ENCODE measurements around the gene SNX19. TPM values are rescaled to one million over a fixed set of nuclear protein-coding genes. Genes with fewer than 3 reads are reported as not detected.
"Not testable (repeated sequence)": the region's sequence is repeated elsewhere in the genome, so short reads cannot be mapped to it uniquely, and the experiment has no call there.

The SNX19 gene, protein sequence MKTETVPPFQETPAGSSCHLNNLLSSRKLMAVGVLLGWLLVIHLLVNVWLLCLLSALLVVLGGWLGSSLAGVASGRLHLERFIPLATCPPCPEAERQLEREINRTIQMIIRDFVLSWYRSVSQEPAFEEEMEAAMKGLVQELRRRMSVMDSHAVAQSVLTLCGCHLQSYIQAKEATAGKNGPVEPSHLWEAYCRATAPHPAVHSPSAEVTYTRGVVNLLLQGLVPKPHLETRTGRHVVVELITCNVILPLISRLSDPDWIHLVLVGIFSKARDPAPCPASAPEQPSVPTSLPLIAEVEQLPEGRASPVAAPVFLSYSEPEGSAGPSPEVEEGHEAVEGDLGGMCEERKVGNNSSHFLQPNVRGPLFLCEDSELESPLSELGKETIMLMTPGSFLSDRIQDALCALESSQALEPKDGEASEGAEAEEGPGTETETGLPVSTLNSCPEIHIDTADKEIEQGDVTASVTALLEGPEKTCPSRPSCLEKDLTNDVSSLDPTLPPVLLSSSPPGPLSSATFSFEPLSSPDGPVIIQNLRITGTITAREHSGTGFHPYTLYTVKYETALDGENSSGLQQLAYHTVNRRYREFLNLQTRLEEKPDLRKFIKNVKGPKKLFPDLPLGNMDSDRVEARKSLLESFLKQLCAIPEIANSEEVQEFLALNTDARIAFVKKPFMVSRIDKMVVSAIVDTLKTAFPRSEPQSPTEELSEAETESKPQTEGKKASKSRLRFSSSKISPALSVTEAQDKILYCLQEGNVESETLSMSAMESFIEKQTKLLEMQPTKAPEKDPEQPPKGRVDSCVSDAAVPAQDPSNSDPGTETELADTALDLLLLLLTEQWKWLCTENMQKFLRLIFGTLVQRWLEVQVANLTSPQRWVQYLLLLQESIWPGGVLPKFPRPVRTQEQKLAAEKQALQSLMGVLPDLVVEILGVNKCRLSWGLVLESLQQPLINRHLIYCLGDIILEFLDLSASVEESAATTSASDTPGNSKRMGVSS
- 48.7 and 52.9 TPM in 2 replicates for total RNA-seq

DNA sequence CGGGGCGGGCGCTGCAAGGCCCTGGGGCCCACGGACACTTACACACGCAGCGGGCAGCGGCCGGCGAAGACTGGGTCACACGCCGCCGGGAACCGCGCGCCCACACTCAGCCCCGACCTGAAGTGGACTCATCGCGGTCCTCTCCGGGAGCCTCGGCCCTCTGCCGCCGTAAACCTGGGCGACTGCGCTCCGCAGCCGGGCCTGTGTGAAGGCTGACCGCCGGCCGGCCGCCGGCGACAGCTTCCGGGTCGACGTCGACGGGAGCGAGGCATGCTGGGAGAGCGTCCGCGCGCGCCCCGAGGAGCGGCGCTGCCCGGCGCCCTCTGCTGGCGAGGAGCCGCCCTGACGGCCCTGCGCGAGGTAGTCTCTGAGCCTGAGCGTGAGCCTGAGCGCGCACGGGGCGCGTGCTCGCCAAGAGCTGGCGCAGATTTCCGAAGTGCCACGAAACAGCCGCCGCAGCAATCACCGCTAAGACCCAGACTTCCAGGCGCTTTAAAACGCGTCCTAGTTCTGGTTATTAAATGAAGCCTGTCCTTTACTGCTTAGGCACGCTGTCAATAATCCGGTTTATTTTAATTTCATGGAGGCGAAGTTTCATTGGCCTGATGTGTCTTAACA is at the start of gene SNX19:
SNX19 (minus strand) TSS at position 242 of the 618 bp plus-strand sequence. CDS start 540 bp downstream, outside the sequence.
- intact Hi-C loops (cut with micrococcal nuclease), result loop anchor here (2.0 kb wide), 2 partner anchors 602 to 916 kb away; partner anchors contain the start of gene ZBTB44
- H3K9me3 Mint-ChIP-seq, result no peaks in the 10 kb centered on the region
- H3K4me1 Mint-ChIP-seq, result peaks cover 27% of the 10 kb centered on the region
- H3K27me3 Mint-ChIP-seq, result peaks cover 9% of the 10 kb centered on the region
- H3K36me3 Mint-ChIP-seq (ENCODE audit: low read depth), result peaks cover 29% of the 10 kb centered on the region
- H3K27ac Mint-ChIP-seq, result peak within 1 kb of the TSS; percentile 78
- peak; percentile 98 for DNase-seq
- H3K4me3 Mint-ChIP-seq, result peak within 1 kb of the TSS; percentile 84

DNA sequence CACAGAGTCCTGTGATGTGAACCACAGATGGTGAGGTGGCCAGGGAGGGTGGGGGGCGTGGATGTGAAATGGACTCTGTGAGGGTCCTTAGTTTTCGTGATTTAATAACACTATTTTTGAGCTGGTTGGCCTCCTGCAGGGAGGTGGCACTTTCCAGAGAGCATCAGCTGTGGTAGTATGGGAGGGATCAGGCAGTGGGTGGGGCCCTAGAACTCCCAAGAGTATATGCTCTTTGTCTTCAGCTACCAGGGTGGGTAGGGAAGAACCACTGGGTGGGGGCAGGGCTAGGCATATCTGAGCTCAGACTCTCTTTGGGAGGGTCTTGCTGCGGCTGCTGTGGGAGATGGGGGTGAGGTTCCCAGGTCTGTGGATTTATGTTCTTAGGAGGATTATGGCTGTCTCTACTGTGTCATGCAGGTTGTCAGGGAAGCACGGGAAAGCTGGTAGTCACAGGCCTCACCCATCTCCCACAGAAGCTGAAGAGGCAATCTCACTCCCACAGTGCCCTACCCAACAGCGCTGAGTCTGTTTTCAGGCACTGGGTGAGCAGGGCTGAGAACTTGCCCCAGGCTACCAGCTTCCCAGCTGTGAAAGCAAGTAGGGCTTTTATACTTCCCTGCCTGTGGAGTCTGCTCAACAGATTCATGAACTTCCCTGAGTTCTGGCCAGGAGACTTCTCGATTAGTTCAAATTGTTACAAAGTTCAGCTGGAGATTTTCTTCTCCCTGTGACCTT is 47.9 kb upstream of the SNX19 start:
- H3K9me3 Mint-ChIP-seq, result peaks cover 6% of the 10 kb centered on the region
- no peaks in the 10 kb centered on the region for H3K36me3 Mint-ChIP-seq (ENCODE audit: low read depth)
- peaks cover 9% of the 10 kb centered on the region for H3K27me3 Mint-ChIP-seq
- H3K4me1 Mint-ChIP-seq, result no peaks in the 10 kb centered on the region
- no peak overlapping the region for H3K4me3 Mint-ChIP-seq
- intact Hi-C loops (cut with micrococcal nuclease), result no loop called here
- no peak for DNase-seq
- H3K27ac Mint-ChIP-seq, result no peak overlapping the region

DNA sequence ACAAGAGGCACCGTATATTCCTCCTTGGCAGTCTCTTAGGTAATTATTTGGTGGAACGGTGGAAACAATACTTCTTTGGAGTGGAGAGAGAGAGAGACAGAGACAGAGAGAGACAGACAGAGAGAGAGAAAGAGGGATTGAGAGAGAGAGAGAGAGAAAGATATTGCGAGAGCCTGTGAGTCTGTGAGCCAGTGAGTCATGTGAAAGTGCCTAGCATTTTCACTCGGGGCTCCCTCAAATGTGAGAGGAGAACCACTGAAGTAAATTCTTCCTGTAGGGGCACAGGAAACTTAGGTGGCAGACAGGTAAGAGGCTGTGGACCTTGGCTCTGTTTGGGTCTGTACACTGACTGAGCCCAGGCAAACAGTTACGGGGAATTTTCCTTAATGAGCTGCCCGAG is 31.6 kb upstream of the SNX19 start:
- Mint-ChIP-seq H3K27ac (no peak overlapping the region), H3K9me3 (peaks cover under 1% of the 10 kb centered on the region), H3K36me3 (ENCODE audit: low read depth) (no peaks in the 10 kb centered on the region), H3K4me1 (peaks cover 9% of the 10 kb centered on the region), H3K27me3 (no peaks in the 10 kb centered on the region), H3K4me3 (no peak overlapping the region)
- intact Hi-C loops (cut with micrococcal nuclease), result no loop called here
- DNase-seq, result peak; percentile 34

DNA sequence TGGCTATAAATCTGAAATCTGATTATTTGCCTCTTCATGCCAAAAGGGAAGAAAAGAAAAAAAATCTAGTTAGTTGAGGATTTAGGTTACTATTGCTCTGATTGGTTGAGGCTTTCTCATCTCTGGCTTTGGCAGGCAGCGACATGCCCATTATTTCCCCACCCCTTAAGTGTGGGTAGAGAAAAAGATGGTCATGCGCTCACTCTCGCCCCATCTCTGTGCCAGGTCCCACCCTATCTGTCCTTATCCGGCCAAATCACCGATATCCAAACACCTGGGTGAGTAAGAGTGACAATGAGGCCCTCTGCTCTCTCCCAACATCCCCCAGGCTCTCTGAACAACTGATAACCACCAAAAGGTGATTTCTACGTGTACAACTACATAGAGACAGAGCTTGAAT is 31.2 kb upstream of the SNX19 start:
- DNase-seq, result peak; percentile 11
- H3K4me3 Mint-ChIP-seq, result no peak overlapping the region
- intact Hi-C loops (cut with micrococcal nuclease), result no loop called here
- no peaks in the 10 kb centered on the region for H3K36me3 Mint-ChIP-seq (ENCODE audit: low read depth)
- peaks cover 9% of the 10 kb centered on the region for H3K4me1 Mint-ChIP-seq
- no peaks in the 10 kb centered on the region for H3K9me3 Mint-ChIP-seq
- H3K27me3 Mint-ChIP-seq, result no peaks in the 10 kb centered on the region
- H3K27ac Mint-ChIP-seq, result no peak overlapping the region

DNA sequence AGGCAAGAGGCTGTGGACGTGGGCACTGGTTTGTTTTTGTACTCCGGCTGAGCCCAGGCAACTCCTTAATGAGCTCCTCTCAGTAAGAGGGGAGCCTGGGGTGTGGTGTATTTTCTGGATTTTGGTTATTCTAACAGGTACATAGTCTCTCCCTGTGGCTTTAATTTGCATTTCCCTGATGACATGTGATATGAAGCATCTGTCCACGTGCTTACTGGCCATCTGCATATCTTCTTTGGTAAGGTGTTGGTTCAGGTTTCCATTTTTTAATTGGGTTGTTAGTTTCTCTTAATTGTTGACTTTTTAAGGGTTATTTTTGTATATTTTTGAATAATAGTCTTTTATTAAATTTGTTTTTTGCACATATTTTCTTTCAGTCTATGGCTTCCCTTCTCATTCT is 30.8 kb upstream of the SNX19 start:
- Mint-ChIP-seq H3K4me1 (peaks cover 9% of the 10 kb centered on the region), H3K36me3 (ENCODE audit: low read depth) (no peaks in the 10 kb centered on the region), H3K9me3 (no peaks in the 10 kb centered on the region), H3K27ac (no peak overlapping the region), H3K4me3 (no peak overlapping the region), H3K27me3 (no peaks in the 10 kb centered on the region)
- intact Hi-C loops (cut with micrococcal nuclease), result no loop called here
- no peak for DNase-seq

DNA sequence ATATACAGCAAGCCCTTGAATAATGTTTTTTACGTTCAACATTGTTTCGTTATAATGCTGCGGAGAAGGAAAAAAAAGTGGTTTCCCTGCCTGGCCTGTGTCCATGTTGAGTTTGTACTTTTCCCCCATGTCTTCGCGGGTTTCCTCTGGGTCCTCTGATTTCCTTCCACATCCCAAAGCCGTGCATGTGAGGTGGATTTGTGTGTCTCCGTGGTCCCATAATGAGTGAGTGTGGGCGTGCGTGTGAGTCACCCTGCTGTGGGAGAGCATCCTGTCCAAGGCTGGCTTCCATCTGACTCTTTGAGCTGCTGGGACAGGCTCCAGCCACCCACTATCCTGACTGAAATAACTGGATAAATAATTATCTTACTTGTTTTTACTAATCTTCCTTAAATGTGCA is 29.6 kb upstream of the SNX19 start:
- H3K4me3 Mint-ChIP-seq, result no peak overlapping the region
- H3K4me1 Mint-ChIP-seq, result peaks cover 9% of the 10 kb centered on the region
- intact Hi-C loops (cut with micrococcal nuclease), result no loop called here
- H3K36me3 Mint-ChIP-seq (ENCODE audit: low read depth), result no peaks in the 10 kb centered on the region
- H3K9me3 Mint-ChIP-seq, result no peaks in the 10 kb centered on the region
- H3K27me3 Mint-ChIP-seq, result no peaks in the 10 kb centered on the region
- DNase-seq, result peak; percentile 28
- H3K27ac Mint-ChIP-seq, result no peak overlapping the region

DNA sequence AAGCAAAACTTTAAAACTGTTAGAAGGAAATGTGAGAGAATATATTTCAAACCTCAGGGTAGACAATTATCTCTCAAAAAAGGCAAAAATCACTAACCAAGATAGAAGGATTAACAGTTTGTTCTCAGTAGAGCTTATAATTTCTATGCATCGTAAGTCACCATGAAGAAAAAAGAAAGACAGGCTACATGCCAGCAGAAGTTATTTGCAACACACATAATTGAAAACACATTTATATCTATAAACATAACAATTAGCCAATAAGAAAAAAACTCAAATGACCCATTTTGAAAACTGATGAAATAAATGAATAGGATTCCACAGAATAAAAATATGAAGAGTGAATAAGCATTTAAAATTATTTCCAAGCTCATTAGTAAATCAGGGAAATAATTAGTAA is 24.4 kb upstream of the SNX19 start:
- Mint-ChIP-seq H3K27ac (no peak overlapping the region), H3K4me3 (no peak overlapping the region), H3K4me1 (no peaks in the 10 kb centered on the region), H3K36me3 (ENCODE audit: low read depth) (no peaks in the 10 kb centered on the region), H3K9me3 (no peaks in the 10 kb centered on the region), H3K27me3 (peaks cover 10% of the 10 kb centered on the region)
- DNase-seq, result no peak
- intact Hi-C loops (cut with micrococcal nuclease), result no loop called here

DNA sequence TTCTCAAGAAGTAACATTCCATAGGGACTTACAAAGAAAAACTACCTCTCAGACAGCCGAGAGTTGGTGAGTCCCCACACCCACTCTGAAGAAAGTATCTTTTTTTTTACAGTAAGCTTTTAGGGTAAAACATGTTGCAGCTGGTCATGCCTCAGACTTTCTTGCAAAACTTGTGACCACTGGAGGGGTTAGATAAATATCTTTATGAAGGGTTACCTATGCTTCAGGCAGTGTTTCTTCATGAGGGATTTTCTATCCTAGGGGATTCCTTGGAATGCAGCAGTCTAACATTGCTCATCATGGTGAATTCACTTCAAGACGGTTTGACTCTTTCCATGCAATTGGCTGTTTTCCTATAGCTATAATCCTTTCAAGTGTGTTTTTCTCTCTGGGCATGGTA is 20.8 kb upstream of the SNX19 start:
- Mint-ChIP-seq H3K4me1 (no peaks in the 10 kb centered on the region), H3K27ac (no peak overlapping the region), H3K27me3 (peaks cover 10% of the 10 kb centered on the region), H3K4me3 (no peak overlapping the region), H3K9me3 (no peaks in the 10 kb centered on the region), H3K36me3 (ENCODE audit: low read depth) (no peaks in the 10 kb centered on the region)
- intact Hi-C loops (cut with micrococcal nuclease), result no loop called here
- DNase-seq, result peak; percentile 19

DNA sequence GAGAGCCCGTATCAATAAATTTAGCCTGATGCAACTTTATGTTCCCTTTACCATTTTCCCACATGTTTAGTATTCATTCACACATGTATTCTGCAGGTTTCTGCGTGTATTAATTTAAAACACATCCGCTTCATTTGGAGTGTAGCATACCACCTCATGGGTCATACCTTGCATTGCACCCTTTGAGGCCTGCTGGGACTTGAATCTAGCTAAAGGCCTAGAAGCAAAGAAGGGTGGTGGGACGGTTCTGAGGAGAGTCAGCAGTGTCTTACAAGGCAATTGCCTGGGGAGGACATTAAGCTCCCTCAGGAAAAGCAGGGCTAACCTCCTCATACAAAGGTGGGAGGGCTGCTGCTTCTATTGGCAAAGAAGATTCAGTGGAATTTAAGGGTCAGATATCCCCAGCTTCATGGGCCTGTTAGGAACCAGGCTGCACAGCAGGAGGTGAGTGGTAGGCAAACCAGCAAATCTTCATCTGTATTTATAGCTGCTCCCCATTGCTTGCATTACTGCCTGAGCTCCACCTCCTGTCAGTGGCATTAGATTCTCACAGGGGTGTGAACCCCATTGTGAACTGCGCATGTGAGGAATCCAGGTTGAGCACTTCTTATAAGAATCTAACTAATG is 15.9 kb upstream of the SNX19 start:
- H3K36me3 Mint-ChIP-seq (ENCODE audit: low read depth), result no peaks in the 10 kb centered on the region
- intact Hi-C loops (cut with micrococcal nuclease), result no loop called here
- no peaks in the 10 kb centered on the region for H3K9me3 Mint-ChIP-seq
- H3K27me3 Mint-ChIP-seq, result peaks cover 6% of the 10 kb centered on the region
- no peak overlapping the region for H3K27ac Mint-ChIP-seq
- no peak overlapping the region for H3K4me3 Mint-ChIP-seq
- peak; percentile 40 for DNase-seq
- H3K4me1 Mint-ChIP-seq, result no peaks in the 10 kb centered on the region

DNA sequence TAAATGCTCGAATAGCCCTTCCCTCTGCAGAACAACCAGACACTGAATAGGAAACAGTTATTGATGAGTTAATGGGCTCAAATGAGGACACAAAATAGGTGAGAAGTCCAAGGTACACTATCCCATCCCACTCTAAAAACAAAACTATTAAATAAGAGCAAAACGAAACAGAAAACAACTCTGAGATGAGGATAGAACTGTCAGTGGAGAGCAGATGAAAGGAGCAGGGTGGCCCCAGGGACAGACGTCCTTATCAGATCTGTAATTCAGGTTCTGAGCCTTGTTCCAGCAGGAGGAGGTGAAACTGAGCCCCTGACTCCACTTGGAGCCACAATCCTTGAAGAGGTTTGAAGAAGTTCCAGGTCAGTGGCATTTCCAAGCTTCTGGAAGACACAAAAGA is 8.5 kb upstream of the SNX19 start:
- Mint-ChIP-seq H3K27ac (no peak overlapping the region), H3K4me3 (no peak overlapping the region), H3K4me1 (peaks cover 4% of the 10 kb centered on the region), H3K36me3 (ENCODE audit: low read depth) (no peaks in the 10 kb centered on the region), H3K27me3 (peaks cover 16% of the 10 kb centered on the region), H3K9me3 (no peaks in the 10 kb centered on the region)
- intact Hi-C loops (cut with micrococcal nuclease), result no loop called here
- no peak for DNase-seq

DNA sequence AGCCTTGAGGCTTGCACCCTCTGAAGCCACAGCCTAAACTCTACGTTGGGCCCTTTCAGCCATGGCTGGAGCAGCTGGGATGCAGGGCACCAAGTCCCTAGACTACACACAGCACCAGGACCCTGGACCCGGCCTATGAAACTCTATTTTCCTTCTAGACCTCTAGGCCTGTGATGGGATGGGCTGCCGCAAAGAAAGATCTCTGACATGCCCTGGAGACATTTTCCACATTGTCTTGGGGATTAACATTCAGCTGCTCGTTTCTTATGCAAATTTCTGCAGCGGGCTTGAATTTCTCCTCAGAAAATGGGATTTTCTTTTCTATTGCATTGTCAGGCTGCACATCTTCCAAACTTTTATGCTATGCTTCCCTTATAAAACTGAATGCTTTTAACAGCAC is 4.3 kb upstream of the SNX19 start:
- H3K4me1 Mint-ChIP-seq; H3K27ac Mint-ChIP-seq; intact Hi-C loops (cut with micrococcal nuclease); H3K4me3 Mint-ChIP-seq; DNase-seq; H3K36me3 Mint-ChIP-seq (ENCODE audit: low read depth); H3K9me3 Mint-ChIP-seq: not testable (repeated sequence)
- peaks cover 15% of the 10 kb centered on the region for H3K27me3 Mint-ChIP-seq

DNA sequence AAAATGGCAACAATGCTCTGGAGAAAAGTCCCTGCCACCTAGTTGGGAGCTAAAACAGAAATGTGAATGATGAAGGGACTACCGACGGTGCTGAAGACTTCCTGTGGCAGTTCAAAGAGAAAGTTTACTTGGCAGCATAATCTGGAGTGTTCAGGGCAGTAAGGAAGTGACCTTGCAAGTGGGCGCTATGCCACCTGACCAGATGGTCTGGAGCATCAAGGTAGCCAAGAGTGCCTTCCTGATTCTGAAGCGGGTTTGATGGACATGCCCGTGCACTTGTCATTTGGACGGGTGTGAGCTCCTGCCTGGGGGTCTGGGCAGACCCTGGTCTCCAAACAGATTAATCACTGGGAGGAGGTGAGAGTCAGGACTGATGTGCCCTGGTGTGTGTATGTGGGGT is 1.8 kb upstream of the SNX19 start:
- Mint-ChIP-seq H3K27me3 (peaks cover 14% of the 10 kb centered on the region), H3K27ac (no peak overlapping the region), H3K9me3 (no peaks in the 10 kb centered on the region), H3K36me3 (ENCODE audit: low read depth) (peaks cover 16% of the 10 kb centered on the region), H3K4me3 (no peak overlapping the region), H3K4me1 (peaks cover 19% of the 10 kb centered on the region)
- intact Hi-C loops (cut with micrococcal nuclease), result no loop called here
- DNase-seq, result no peak

DNA sequence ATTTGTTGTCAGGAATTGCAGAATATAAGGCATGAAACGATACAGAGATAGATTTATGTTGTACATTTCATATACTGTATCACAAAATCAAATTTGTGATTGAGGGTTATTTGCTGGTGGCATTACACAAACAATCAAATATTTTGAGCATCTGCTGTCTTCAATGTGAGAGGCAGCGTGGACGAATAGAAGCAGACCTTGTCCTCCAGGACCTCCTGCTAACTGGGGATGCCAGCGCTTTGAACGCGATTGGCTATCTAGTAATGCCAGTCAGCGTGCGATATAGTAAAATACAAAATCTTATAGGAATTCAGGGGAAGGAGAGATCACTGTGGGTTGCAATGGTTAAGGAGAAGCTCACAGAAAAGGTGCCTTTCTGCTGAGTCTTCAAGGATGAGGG is 631 bp upstream of the SNX19 start:
- H3K27me3 Mint-ChIP-seq, result peaks cover 9% of the 10 kb centered on the region
- peaks cover 23% of the 10 kb centered on the region for H3K36me3 Mint-ChIP-seq (ENCODE audit: low read depth)
- peaks cover 25% of the 10 kb centered on the region for H3K4me1 Mint-ChIP-seq
- no peak for DNase-seq
- peak overlapping the region; percentile 84 for H3K4me3 Mint-ChIP-seq
- no peaks in the 10 kb centered on the region for H3K9me3 Mint-ChIP-seq
- intact Hi-C loops (cut with micrococcal nuclease), result loop anchor here (2.0 kb wide), 2 partner anchors 602 to 916 kb away; partner anchors contain the start of gene ZBTB44
- peak overlapping the region; percentile 58 for H3K27ac Mint-ChIP-seq

All from activated CD4-positive, alpha-beta T cell treated with anti-CD3 and anti-CD28 coated beads, Interleukin-2, amount 10 ng/mL, durations not matched to agents 24 days and 14 days (primary cell).